Measurements from ENCODE around the gene SKP1. TPM values are rescaled to one million over a fixed set of nuclear protein-coding genes. Genes with fewer than 3 reads are reported as not detected.

Gene SKP1
- total and polyA plus RNA-seq, 10 of the 15 experiments (the other 5 are each of a cell fraction or from before 2014, with no cell fraction given) = 100 to 1,686 (median 519) TPM

GRCh38 chr5:134113363-134113889 is 63.3 kb downstream of the SKP1 start:
- FAIRE-seq = no peak

More at GRCh38 chr5:134113363-134113889, 63.3 kb downstream of the SKP1 start:
- no peak for TF ChIP-seq BRCA1 (IDR thresholded peaks at IDR 0.05; ENCODE audit: low read depth, low read length)
- TF ChIP-seq ZSCAN29 (IDR thresholded peaks at IDR 0.05) = 0 out of 2 replicates have a peak, but pooled peaks have one; percentile 15
- peak; percentile 16; the same call in 1 of the 2 replicates for TF ChIP-seq ZNF687 (IDR thresholded peaks at IDR 0.05)
- TF ChIP-seq BACH1 (IDR thresholded peaks at IDR 0.05; ENCODE audit: borderline replicate concordance) = 0 out of 2 replicates have a peak, but pooled peaks have one; percentile 29
- TF ChIP-seq POLR2AphosphoS2 (IDR thresholded peaks at IDR 0.05; ENCODE audit: low read depth, low read length) = 0 out of 2 replicates have a peak, but pooled peaks have one; percentile 6
- Histone ChIP-seq H3K79me2 (ENCODE audit: control insufficient read depth, insufficient read depth, low read length) (peaks cover 23% of the 10 kb centered on the region), H3K9ac (ENCODE audit: control insufficient read depth, insufficient read depth, low read length) (peak overlapping the region; percentile 69; the same call in 1 of the 2 replicates), H3K27ac (ENCODE audit: control insufficient read depth, insufficient read depth) (peak overlapping the region; percentile 56), H3K4me2 (ENCODE audit: control insufficient read depth, insufficient read depth) (peak overlapping the region; percentile 100), H4K20me1 (ENCODE audit: control insufficient read depth, insufficient read depth) (no peaks in the 10 kb centered on the region), H3K4me1 (ENCODE audit: control insufficient read depth, insufficient read depth, low read length) (peaks cover 40% of the 10 kb centered on the region), H3K9me3 (replicated peaks; ENCODE audit: control insufficient read depth, insufficient read depth, low read length) (no peaks in the 10 kb centered on the region), H2AFZ (ENCODE audit: control insufficient read depth, low read depth, low read length) (no peak overlapping the region; the same call in 1 of the 2 replicates), H3K4me3 (peak overlapping the region; percentile 77; the same call in 1 of the 2 replicates), H3K36me3 (ENCODE audit: control insufficient read depth in 2 of 2, insufficient read depth in 2 of 2, low read length in 1 of 2) (peaks cover 0 to 3% of the 10 kb centered on the region in 2 experiments; a peak in 1 of 4 replicates), H3K27me3 (replicated peaks in 1 of 2; ENCODE audit: control insufficient read depth in 2 of 2, insufficient read depth in 2 of 2, low read length in 1 of 2) (no peaks in the 10 kb centered on the region; a peak in 1 of 4 replicates)
- no TSS peak for BruUV-seq (replicated peaks)
- SMC1A ChIA-PET (ENCODE audit: uncharacterized antibody, unreplicated experiment) = interaction anchor here (1.5 to 11.4 kb wide), 5 partner anchors 9 to 73 kb away, joined by 5 to 152 read pairs (median 5); no protein-coding TSS in a partner anchor
- RAD21 ChIA-PET (ENCODE audit: unreplicated experiment) = interaction anchor here (4.6 to 10.8 kb wide), 3 partner anchors 13 to 73 kb away, joined by 27 to 123 read pairs (median 90); no protein-coding TSS in a partner anchor
- intact Hi-C loops (cut with micrococcal nuclease; ENCODE audit: unreplicated experiment) (loop anchor here (2.0 kb wide), 1 partner anchor 13 kb away; no protein-coding TSS in a partner anchor), in situ Hi-C loops (cut with MboI) (no loop called here)
- POLR2A ChIA-PET = interaction anchor here (0.5 to 11.6 kb wide), 6 partner anchors 8 to 429 kb away, joined by 3 to 291 read pairs (median 5); no protein-coding TSS in a partner anchor
- CTCF ChIA-PET = interaction anchor here (1.2 to 10.7 kb wide), 7 partner anchors 12 to 117 kb away, joined by 3 to 112 read pairs (median 24); no protein-coding TSS in a partner anchor
- ATAC-seq = no peak
- DNase-seq (ENCODE audit: low read depth, low spot score) = no peak
- WGBS (ENCODE audit: insufficient coverage, insufficient replicate concordance, low lambda C conversion rate, missing lambda C conversion rate) = 65% methylated on average over 30 of the region's 30 CpGs

Measured in GM12878 (cell line).